ENCODE data around the gene INSR. TPM values are rescaled to one million over a fixed set of nuclear protein-coding genes. Genes with fewer than 3 reads are reported as not detected.

Gene INSR
- total and polyA plus RNA-seq, 10 of the 15 experiments (the other 5 are each of a cell fraction or from before 2014, with no cell fraction given): 4.2 to 34.9 (median 13.6) TPM

DNA sequence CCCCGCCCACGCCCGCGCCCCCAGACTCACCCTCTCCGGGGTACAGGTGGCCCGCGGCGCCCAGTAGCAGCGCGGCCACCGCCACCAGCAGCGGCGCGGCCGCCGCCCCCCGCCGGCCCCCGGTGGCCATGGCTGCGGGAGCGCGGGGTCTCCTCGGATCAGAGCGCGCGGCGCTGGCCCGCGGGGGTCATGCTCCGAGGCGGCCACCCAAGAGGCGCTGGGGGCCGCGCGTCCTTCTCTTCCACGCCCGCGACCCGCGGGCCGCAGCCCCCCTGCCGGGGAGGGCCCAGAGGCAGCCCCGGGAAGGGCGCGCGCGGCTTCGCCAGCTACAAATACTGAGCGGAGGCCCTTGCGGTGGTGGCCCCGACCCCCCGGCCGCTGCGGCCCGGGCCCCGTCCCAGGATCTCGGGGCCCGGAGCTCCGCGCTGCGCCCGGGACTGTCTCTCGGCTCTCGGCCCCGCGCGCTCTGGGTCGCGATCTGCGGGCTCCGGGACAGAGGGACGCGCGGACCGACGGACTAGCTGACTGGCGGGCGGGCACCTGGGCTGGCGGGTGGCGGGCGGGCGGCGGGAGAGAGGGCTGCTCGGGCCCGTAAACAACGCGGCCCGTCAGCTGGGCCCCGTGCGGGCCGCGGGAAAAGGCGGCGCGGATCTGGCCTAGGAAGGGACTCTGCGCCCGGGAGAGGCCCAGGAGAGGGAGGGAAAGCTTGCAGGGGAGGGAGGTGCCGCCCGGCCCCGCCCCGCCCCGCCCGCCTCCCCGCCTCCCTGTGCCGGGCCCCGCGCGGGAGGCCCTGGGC, at the start of gene INSR (continued):
- TF ChIP-seq, protein P1, sequence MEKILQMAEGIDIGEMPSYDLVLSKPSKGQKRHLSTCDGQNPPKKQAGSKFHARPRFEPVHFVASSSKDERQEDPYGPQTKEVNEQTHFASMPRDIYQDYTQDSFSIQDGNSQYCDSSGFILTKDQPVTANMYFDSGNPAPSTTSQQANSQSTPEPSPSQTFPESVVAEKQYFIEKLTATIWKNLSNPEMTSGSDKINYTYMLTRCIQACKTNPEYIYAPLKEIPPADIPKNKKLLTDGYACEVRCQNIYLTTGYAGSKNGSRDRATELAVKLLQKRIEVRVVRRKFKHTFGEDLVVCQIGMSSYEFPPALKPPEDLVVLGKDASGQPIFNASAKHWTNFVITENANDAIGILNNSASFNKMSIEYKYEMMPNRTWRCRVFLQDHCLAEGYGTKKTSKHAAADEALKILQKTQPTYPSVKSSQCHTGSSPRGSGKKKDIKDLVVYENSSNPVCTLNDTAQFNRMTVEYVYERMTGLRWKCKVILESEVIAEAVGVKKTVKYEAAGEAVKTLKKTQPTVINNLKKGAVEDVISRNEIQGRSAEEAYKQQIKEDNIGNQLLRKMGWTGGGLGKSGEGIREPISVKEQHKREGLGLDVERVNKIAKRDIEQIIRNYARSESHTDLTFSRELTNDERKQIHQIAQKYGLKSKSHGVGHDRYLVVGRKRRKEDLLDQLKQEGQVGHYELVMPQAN (conservative IDR thresholded peaks at IDR 0.05): peak; percentile 68
- peak; percentile 39; the same call in 1 of the 2 replicates for TF ChIP-seq CREM (IDR thresholded peaks at IDR 0.05; ENCODE audit: low read depth)
- peak; percentile 68 for TF ChIP-seq CREB1 (IDR thresholded peaks at IDR 0.05; ENCODE audit: low read depth)

- no peak for FAIRE-seq
- 90% methylated on average over 5 of the region's 5 CpGs for WGBS (ENCODE audit: insufficient coverage, insufficient replicate concordance, low lambda C conversion rate, missing lambda C conversion rate)
- no peak for ATAC-seq
- Histone ChIP-seq H4K20me1 (ENCODE audit: control insufficient read depth, insufficient read depth) (no peaks in the 10 kb centered on the region), H3K4me1 (ENCODE audit: control insufficient read depth, insufficient read depth, low read length) (peaks cover 66% of the 10 kb centered on the region), H3K27ac (ENCODE audit: control insufficient read depth, insufficient read depth) (no peak overlapping the region), H3K36me3 (ENCODE audit: control insufficient read depth in 2 of 2, insufficient read depth in 2 of 2, low read length in 1 of 2) (no peaks in the 10 kb centered on the region), H3K9ac (ENCODE audit: control insufficient read depth, insufficient read depth, low read length) (no peak overlapping the region), H3K4me2 (ENCODE audit: control insufficient read depth, insufficient read depth) (no peak overlapping the region), H3K79me2 (ENCODE audit: control insufficient read depth, insufficient read depth, low read length) (no peaks in the 10 kb centered on the region), H3K9me3 (replicated peaks; ENCODE audit: control insufficient read depth, insufficient read depth, low read length) (no peaks in the 10 kb centered on the region; the same call in 2 of the 3 replicates), H2AFZ (ENCODE audit: control insufficient read depth, low read depth, low read length) (no peak overlapping the region), H3K27me3 (replicated peaks in 1 of 2; ENCODE audit: control insufficient read depth in 2 of 2, insufficient read depth in 2 of 2, low read length in 1 of 2) (no peaks in the 10 kb centered on the region), H3K4me3 (no peak overlapping the region)
- TF ChIP-seq RB1 (IDR thresholded peaks at IDR 0.05; ENCODE audit: borderline replicate concordance) (no peak), SIN3A (IDR thresholded peaks at IDR 0.05; ENCODE audit: low read depth, low read length) (no peak)
- TF ChIP-seq, protein P2, sequence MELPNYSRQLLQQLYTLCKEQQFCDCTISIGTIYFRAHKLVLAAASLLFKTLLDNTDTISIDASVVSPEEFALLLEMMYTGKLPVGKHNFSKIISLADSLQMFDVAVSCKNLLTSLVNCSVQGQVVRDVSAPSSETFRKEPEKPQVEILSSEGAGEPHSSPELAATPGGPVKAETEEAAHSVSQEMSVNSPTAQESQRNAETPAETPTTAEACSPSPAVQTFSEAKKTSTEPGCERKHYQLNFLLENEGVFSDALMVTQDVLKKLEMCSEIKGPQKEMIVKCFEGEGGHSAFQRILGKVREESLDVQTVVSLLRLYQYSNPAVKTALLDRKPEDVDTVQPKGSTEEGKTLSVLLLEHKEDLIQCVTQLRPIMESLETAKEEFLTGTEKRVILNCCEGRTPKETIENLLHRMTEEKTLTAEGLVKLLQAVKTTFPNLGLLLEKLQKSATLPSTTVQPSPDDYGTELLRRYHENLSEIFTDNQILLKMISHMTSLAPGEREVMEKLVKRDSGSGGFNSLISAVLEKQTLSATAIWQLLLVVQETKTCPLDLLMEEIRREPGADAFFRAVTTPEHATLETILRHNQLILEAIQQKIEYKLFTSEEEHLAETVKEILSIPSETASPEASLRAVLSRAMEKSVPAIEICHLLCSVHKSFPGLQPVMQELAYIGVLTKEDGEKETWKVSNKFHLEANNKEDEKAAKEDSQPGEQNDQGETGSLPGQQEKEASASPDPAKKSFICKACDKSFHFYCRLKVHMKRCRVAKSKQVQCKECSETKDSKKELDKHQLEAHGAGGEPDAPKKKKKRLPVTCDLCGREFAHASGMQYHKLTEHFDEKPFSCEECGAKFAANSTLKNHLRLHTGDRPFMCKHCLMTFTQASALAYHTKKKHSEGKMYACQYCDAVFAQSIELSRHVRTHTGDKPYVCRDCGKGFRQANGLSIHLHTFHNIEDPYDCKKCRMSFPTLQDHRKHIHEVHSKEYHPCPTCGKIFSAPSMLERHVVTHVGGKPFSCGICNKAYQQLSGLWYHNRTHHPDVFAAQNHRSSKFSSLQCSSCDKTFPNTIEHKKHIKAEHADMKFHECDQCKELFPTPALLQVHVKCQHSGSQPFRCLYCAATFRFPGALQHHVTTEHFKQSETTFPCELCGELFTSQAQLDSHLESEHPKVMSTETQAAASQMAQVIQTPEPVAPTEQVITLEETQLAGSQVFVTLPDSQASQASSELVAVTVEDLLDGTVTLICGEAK (IDR thresholded peaks at IDR 0.05; ENCODE audit: borderline replicate concordance): peak; percentile 51; the same call in 1 of the 2 replicates
- CTCF ChIA-PET: interaction anchor here (1.0 to 5.3 kb wide), 8 partner anchors 9 to 240 kb away, joined by 3 to 154 read pairs (median 8); no protein-coding TSS in a partner anchor
- no TSS peak for BruUV-seq (replicated peaks)
- RAD21 ChIA-PET (ENCODE audit: unreplicated experiment): interaction anchor here (0.6 to 6.4 kb wide), 9 partner anchors 9 to 480 kb away, joined by 3 to 104 read pairs (median 17); no protein-coding TSS in a partner anchor
- in situ Hi-C loops (cut with MboI) (loop anchor here (5.0 kb wide), 2 partner anchors 195 to 240 kb away; no protein-coding TSS in a partner anchor), intact Hi-C loops (cut with micrococcal nuclease; ENCODE audit: unreplicated experiment) (no loop called here)
- POLR2A ChIA-PET: interaction anchor here (2.1 to 4.7 kb wide), 2 partner anchors 13 to 45 kb away, joined by 5 to 28 read pairs; no protein-coding TSS in a partner anchor
- SMC1A ChIA-PET (ENCODE audit: uncharacterized antibody, unreplicated experiment): interaction anchor here (0.7 to 5.4 kb wide), 9 partner anchors 9 to 272 kb away, joined by 3 to 120 read pairs (median 6); partner anchors contain the start of gene ZNF557
- no peak for DNase-seq (ENCODE audit: low read depth, low spot score)
Observed at GRCh38 chr19:7342143-7342542, 47.9 kb upstream of the INSR start.

Measured in GM12878 (cell line).